Measurements from ENCODE around the gene FIBIN.
"Not testable (repeated sequence)": the region's sequence is repeated elsewhere in the genome, so short reads cannot be mapped to it uniquely, and the experiment has no call there.

FIBIN gene

GRCh38 chr11:26993965-26994457 is at the start of gene FIBIN:
TSS of gene FIBIN (plus strand) at chr11:26994112. CDS start at chr11:26994527, 415 bp downstream.
- no peak for DNase-seq

- DNase-seq, result no peak
These were observed 48.8 kb upstream of the FIBIN start for GRCh38 chr11:26944866-26945664.

GRCh38 chr11:26946257-26946716 is 47.6 kb upstream of the FIBIN start:
- DNase-seq, result no peak

- DNase-seq, result no peak
These were observed 46.5 kb upstream of the FIBIN start for GRCh38 chr11:26947379-26947844.

- DNase-seq, result no peak
These were observed 45.8 kb upstream of the FIBIN start for GRCh38 chr11:26947904-26948639.

GRCh38 chr11:26948881-26949280 is 45.0 kb upstream of the FIBIN start:
- no peak for DNase-seq

GRCh38 chr11:26949846-26950245 is 44.1 kb upstream of the FIBIN start:
- DNase-seq, result no peak

GRCh38 chr11:26950260-26950719 is 43.6 kb upstream of the FIBIN start:
- no peak for DNase-seq

- DNase-seq, result no peak
These were observed 42.0 kb upstream of the FIBIN start for GRCh38 chr11:26951809-26952515.

- DNase-seq, result no peak
These were observed 40.0 kb upstream of the FIBIN start for GRCh38 chr11:26953770-26954392.

- DNase-seq, result no peak
These were observed 35.8 kb upstream of the FIBIN start for GRCh38 chr11:26958005-26958701.

GRCh38 chr11:26958702-26959049 is 35.2 kb upstream of the FIBIN start:
- DNase-seq, result no peak

- DNase-seq, result no peak
These were observed 33.6 kb upstream of the FIBIN start for GRCh38 chr11:26960281-26960680.

- no peak for DNase-seq
These were observed 30.1 kb upstream of the FIBIN start for GRCh38 chr11:26963764-26964163.

- no peak for DNase-seq
These were observed 29.6 kb upstream of the FIBIN start for GRCh38 chr11:26964339-26964738.

GRCh38 chr11:26964847-26965485 is 28.9 kb upstream of the FIBIN start:
- DNase-seq, result not testable (repeated sequence)

GRCh38 chr11:26971961-26972360 is 22.0 kb upstream of the FIBIN start:
- DNase-seq, result no peak

GRCh38 chr11:26974069-26974783 is 19.7 kb upstream of the FIBIN start:
- no peak for DNase-seq

- DNase-seq, result no peak
These were observed 18.9 kb upstream of the FIBIN start for GRCh38 chr11:26974996-26975395.

GRCh38 chr11:26976389-26976788 is 17.5 kb upstream of the FIBIN start:
- DNase-seq, result no peak

GRCh38 chr11:26977209-26977608 is 16.7 kb upstream of the FIBIN start:
- not testable (repeated sequence) for DNase-seq

Measured in activated effector memory CD4-positive, alpha-beta T cell treated with anti-CD3 and anti-CD28 coated beads, Interleukin-2, amount 50 U/mL, for 16 hours (primary cell).